Type B pancreatic cell (in vitro differentiated cells): Measurements from ENCODE around the gene NUB1. TPM values are rescaled to one million over a fixed set of nuclear protein-coding genes. Genes with fewer than 3 reads are reported as not detected.

ENCODE experiments used
- DNase-seq: peaks from one replicate; pipeline ENCODE4 v3.0.0; 2021; ENCODE audit warnings: mixed read lengths; ENCODE audit not compliant: unreplicated experiment; ENCODE audit errors: extremely low spot score
- H3K27ac Mint-ChIP-seq: 2 replicates; pipeline ENCODE4 v1.8.0; 2021; ENCODE audit warnings: mild to moderate bottlenecking, mixed read lengths
- H3K27me3 Mint-ChIP-seq: 2 replicates; pipeline ENCODE4 v1.8.0; 2021; ENCODE audit warnings: mixed read lengths
- H3K36me3 Mint-ChIP-seq: 2 replicates; pipeline ENCODE4 v1.8.0; 2021; ENCODE audit warnings: mixed read lengths
- H3K4me1 Mint-ChIP-seq: one replicate; pipeline ENCODE4 v1.8.0; 2021; ENCODE audit warnings: mixed read lengths; ENCODE audit not compliant: unreplicated experiment
- H3K4me3 Mint-ChIP-seq: 2 replicates; pipeline ENCODE4 v1.8.0; 2021; ENCODE audit warnings: mild to moderate bottlenecking, mixed read lengths
- H3K9me3 Mint-ChIP-seq: 2 replicates; pipeline ENCODE4 v1.8.0; 2021; ENCODE audit warnings: mixed read lengths
- CTCF ChIP-seq: fragments of 200-600 bp; sonication (generic); conservative IDR thresholded peaks from 2 replicates; pipeline ENCODE4 v1.5.0; 2021; ENCODE audit warnings: antibody characterized with exemption, mild to moderate bottlenecking
- total RNA-seq: library from RNA; stranded (reverse); gene quantifications from 2 replicates; pipeline ENCODE4 v1.2.1, GENCODE V29; 2021; ENCODE audit warnings: low replicate concordance

NUB1 gene
- total RNA-seq, 1 donor from 2014 or later, result 54.3 TPM

- Mint-ChIP-seq H3K4me3 (no peak overlapping the region), H3K27ac (no peak overlapping the region), H3K9me3 (no peaks in the 10 kb centered on the region), H3K36me3 (peaks cover 4% of the 10 kb centered on the region), H3K27me3 (peaks cover 15% of the 10 kb centered on the region), H3K4me1 (peaks cover 10% of the 10 kb centered on the region)
- no peak for DNase-seq
- TF ChIP-seq CTCF, result no peak
Observed at GRCh38 chr7:151385626-151386300, 44.2 kb downstream of the NUB1 start.

- H3K4me3 Mint-ChIP-seq, result no peak overlapping the region
- TF ChIP-seq CTCF, result no peak
- H3K4me1 Mint-ChIP-seq, result peaks cover 10% of the 10 kb centered on the region
- no peak for DNase-seq
- H3K27ac Mint-ChIP-seq, result no peak overlapping the region
- no peaks in the 10 kb centered on the region for H3K9me3 Mint-ChIP-seq
- H3K27me3 Mint-ChIP-seq, result peaks cover 15% of the 10 kb centered on the region
- peaks cover 4% of the 10 kb centered on the region for H3K36me3 Mint-ChIP-seq
Observed at GRCh38 chr7:151386301-151387160, 44.9 kb downstream of the NUB1 start.

GRCh38 chr7:151387161-151388006 is 45.8 kb downstream of the NUB1 start:
- no peak for TF ChIP-seq CTCF
- no peak overlapping the region for H3K27ac Mint-ChIP-seq
- no peaks in the 10 kb centered on the region for H3K9me3 Mint-ChIP-seq
- peaks cover 4% of the 10 kb centered on the region for H3K36me3 Mint-ChIP-seq
- H3K4me3 Mint-ChIP-seq, result no peak overlapping the region
- peaks cover 10% of the 10 kb centered on the region for H3K4me1 Mint-ChIP-seq
- H3K27me3 Mint-ChIP-seq, result peaks cover 13% of the 10 kb centered on the region
- no peak for DNase-seq

- no peak overlapping the region for H3K4me3 Mint-ChIP-seq
- peaks cover 4% of the 10 kb centered on the region for H3K36me3 Mint-ChIP-seq
- H3K27me3 Mint-ChIP-seq, result peaks cover 9% of the 10 kb centered on the region
- DNase-seq, result no peak
- no peaks in the 10 kb centered on the region for H3K9me3 Mint-ChIP-seq
- H3K27ac Mint-ChIP-seq, result no peak overlapping the region
- TF ChIP-seq CTCF, result no peak
- peaks cover 10% of the 10 kb centered on the region for H3K4me1 Mint-ChIP-seq
Observed at GRCh38 chr7:151388007-151388297, 46.3 kb downstream of the NUB1 start.

GRCh38 chr7:151388430-151388829 is 46.8 kb downstream of the NUB1 start:
- Mint-ChIP-seq H3K4me1 (peaks cover 10% of the 10 kb centered on the region), H3K36me3 (peaks cover 4% of the 10 kb centered on the region), H3K27ac (no peak overlapping the region), H3K27me3 (peaks cover 9% of the 10 kb centered on the region), H3K4me3 (no peak overlapping the region), H3K9me3 (no peaks in the 10 kb centered on the region)
- no peak for TF ChIP-seq CTCF
- no peak for DNase-seq
